SK-N-DZ (cell line): ENCODE measurements around the gene TOR4A.
"Not testable (repeated sequence)": the region's sequence is repeated elsewhere in the genome, so short reads cannot be mapped to it uniquely, and the experiment has no call there.

ENCODE experiments used
- DNase-seq: peaks from one replicate; pipeline ENCODE4 v3.0.0-alpha.2; 2015; ENCODE audit warnings: low spot score

The TOR4A gene

GRCh38 chr9:137316012-137316981, 38.8 kb downstream of the TOR4A start:
- peak; percentile 71 for DNase-seq

DNA sequence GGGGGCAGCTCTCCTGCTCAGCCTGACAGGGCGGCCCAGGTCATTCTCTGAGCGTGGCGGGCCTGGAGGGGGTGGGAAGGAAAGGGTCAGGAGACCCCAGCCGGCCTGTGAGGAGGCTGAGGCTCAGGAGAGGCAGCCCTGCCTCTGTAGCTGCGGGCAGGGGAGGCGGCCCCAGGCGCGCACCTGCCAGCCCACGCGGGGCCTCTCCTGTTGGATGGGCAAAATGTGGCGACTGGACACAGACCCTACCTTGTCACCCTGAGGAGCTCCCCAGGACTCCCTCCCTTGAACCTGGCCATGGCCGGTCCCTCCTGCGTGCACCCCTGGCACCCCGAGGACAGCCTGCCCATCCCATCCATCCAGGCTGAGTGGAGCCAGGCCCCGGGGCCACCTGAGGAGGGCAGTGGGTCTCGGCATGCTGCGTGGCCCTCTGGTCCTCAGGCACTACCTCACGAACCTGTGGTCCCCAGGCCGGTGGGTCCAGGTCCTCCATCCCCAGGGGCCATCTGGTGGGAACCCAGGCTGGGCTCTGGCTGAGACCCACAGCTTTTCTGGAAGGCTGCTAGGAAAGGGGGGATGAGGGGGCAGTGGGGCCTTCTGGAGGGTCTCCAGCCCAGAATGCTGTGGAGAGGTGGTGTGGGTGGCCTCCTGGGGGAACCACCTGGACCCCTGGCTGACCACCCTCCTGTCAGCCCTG, 39.6 kb downstream of the TOR4A start:
- DNase-seq, result no peak

DNA sequence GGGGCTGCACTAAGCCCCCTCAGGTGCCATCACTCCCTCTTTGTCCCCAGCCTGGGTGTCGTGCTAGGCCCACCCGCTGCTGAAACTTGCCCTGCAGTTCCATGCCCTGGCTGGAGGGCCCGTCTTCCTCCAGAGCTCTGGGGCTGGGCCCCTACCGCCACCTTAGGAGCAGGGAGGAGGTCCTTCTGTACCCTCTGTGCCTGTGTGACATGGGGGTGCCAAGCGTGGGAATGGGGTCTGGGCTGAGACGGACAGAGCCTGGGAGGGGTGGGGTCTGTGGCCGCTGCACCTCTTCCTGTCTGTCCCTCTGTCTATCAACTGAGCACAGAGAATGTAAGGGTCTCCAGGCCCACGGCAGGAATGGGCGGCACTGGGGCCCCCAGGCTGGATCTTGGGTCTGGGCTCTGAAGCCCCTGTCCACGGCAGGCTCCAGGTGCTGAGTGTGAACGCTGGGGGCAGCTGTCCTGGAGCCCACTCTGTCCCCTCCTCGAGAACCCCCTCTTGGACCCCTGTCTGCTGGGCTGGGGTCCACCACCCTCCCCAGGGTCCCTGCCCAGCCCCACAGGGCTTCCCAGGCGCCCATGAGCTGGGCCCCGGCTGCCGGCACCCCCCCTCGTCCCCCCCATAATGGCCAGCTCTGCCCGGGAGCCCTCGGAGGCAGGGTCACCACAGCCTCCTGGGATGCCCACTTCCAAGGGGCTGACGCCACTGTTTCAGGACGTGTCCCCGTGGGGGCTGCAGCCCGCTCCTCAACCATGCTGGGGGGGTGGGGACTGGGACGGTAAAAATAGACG, 40.4 kb downstream of the TOR4A start:
- DNase-seq, result no peak

GRCh38 chr9:137318602-137319001, 41.1 kb downstream of the TOR4A start:
- DNase-seq, result no peak

GRCh38 chr9:137319011-137319738, 41.6 kb downstream of the TOR4A start:
- peak; percentile 63 for DNase-seq

DNA sequence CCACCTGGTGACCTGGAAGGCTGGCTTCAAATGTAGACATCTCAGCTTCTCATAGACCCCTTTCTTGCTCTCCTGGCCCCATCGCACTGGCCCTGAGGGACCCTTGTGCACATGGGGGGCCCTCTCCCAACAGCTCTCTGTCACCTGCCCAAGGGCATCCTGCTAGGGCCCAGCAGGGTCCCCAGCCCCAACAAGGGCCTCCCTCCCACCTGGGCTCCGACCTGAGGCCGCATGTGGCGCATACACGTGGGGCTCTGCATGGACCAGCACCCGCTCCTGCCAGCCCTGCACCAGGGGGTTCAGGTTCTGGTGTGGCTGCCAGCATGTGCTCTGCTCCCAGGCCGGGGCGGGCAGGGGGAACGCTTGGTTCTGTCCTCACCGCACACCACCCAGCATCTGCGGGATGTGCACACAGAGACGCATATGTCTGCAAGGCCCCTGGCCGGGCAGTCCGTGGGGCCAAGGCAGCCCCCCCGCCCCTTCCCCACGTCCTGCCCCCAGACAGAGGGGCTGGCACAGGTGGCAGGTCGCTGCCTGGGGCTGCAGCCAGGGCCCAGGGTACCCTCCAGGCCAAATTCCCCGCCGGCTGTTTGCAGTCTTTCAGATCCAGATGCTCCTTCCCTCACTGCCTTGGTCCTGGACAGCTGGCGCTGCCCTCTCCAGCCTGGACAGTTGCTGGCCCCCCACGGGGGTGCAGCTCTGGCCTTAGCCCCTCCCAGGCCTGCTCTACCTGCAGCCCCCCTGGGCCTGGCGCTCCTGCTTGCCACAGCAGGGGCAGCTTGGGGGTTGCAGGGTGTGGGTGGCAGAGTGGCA, 42.4 kb downstream of the TOR4A start:
- no peak for DNase-seq

DNA sequence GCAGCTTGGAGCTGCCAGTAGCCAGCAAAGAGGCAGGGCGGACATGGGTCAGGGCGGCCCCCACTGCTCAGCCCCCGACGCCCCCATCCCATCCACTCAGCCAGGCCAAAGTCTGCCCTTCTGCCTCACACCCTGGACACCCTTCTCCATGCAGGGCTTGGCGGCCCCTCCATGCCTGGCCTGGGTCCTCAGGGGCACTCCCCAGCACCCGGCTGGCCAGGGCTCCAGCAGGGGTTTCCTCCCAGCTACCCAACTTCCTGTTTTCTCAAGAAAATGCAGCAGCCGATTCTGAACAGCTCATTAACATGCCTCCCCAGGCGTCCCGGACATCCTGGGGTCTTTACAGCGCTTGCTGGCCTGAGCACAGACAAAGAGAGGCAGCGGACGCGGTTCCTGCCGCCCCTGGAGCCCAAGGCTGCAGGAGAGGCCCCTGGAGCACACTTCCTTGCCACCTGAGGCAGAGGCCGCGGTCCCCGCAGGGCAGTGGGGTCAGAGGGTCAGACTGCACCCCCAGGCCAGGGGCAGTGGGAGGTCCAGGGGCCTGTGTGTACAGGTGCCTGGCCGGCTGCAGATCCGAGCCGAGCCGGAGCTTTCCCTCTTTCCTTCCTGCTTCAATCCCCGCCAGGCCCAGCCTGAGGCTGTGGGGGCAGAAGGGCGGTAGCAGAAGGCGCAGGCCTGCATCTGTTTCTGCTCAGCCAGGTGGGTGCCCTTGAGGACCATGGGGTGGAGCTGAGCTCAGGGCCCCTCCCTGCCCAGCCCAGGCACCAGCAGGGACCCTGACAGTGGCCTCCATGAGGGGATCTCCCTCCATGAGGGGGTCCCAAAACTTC, 43.2 kb downstream of the TOR4A start:
- DNase-seq, result peak; percentile 64

- no peak for DNase-seq
These were observed 44.3 kb downstream of the TOR4A start for GRCh38 chr9:137321726-137322361.

DNA sequence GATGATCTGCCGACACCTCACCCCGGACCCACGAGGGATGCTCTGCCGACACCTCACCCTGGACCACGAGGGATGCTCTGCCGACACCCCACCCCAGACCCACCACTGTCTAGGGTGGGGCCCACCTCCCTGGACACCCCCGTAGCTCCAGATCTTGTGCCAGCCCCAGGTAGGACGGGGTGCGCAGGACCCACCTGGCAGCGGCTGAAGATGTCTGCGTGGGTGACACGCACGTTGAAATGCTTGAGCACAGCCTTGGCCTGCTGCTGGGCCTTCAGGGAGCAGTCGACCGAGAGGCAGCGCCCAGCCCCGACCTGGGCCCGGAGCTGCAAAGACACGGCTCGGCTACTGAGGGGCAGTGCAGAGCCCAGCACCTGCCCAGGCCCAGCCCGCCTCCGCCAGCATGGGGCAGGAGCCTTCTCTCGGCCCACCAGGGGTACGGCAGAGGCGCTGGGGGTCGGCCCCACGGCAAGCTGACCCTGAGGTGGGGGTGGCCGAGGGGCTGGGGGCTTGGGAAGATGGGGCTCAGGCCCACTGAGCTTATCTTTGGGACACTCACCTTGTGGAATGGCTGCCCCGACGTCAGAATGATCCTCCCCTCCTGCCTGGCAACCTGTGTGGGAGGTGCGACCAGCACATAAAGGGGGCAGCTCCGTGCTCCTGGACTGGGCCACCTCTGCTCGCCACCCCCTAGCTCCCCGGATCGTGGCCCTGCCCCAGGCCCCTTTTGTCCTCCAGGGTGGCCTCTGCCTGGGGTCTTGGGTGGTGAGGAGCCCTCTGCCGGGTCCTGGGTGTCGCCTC, 46.2 kb downstream of the TOR4A start:
- DNase-seq, result no peak

DNA sequence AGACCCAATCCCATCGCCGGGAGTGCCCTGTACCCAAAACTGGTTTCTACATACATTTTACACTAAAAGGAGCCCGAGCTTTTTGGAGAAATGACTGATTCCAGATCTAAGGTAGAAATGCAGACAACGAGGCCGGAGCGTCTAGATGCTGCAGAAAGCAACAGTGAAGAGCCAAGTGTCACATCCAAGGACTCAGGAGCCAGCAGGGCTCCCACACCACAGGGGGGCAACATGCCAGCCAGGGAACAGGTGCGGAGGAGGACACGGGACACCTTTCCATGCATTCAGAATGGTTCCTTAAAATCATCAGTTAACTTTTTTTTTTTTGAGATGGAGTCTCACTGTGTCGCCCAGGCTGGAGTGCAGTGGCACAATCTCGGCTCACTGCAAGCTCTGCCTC, 47.6 kb downstream of the TOR4A start:
- DNase-seq, result no peak

DNA sequence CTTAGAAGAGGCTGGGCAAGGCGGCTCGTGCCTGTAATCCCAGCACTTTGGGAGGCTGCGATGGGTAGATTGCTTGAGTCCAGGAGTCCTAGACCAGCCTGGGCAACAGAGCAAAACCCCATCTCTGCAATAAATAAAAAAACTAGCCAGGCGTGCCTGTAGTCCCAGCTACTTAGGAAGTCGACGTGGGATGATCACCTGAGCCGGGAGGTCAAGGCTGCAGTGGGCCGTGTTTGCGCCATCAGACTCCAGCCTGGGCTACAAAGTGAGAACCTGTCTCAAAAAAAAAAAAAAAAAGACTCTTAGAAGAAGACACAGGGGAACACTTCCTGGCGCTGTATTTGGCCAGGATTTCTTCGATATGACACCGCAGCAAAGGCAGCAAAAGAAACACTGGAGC, 48.3 kb downstream of the TOR4A start:
- DNase-seq, result no peak

GRCh38 chr9:137326445-137327065, 49.0 kb downstream of the TOR4A start:
- DNase-seq, result no peak

GRCh38 chr9:137327641-137328550, 50.4 kb downstream of the TOR4A start:
- not testable (repeated sequence) for DNase-seq

GRCh38 chr9:137329590-137329989, 52.1 kb downstream of the TOR4A start:
- DNase-seq, result not testable (repeated sequence)

- DNase-seq, result no peak
These were observed 53.2 kb downstream of the TOR4A start for GRCh38 chr9:137330689-137331088.

DNA sequence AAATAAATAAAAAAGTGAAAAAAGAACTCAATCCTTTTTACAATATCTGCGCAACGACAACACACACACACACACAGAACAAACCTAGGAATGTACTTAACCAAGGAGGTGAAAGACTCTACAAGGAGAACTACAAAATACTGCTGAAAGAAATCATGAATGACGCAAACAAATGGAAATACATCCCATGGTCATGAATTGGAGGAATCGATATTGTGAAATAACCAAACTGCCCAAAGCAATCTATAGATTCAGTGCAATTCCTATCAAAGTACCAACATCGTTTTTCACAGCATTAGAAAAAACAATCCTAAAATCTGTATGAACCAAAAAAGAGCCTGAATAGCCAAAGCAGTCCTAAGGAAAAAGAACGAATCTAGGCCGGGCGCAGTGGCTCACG, 54.4 kb downstream of the TOR4A start:
- DNase-seq, result no peak
